ENCODE results near the gene CA10.
A peak's percentile ranks its signal among the peaks of the same experiment; 100 is the strongest.

Gene CA10

GRCh38 chr17:51855806-51856205, 302.7 kb downstream of the CA10 start:
- no peak for ATAC-seq

- ATAC-seq = no peak
Observed at GRCh38 chr17:51853857-51854256, 304.7 kb downstream of the CA10 start.

- no peak for ATAC-seq
Observed at GRCh38 chr17:51852603-51853002, 305.9 kb downstream of the CA10 start.

GRCh38 chr17:51850201-51850600, 308.3 kb downstream of the CA10 start:
- ATAC-seq = no peak

- no peak for ATAC-seq
Observed at GRCh38 chr17:51848451-51848850, 310.1 kb downstream of the CA10 start.

- no peak for ATAC-seq
Observed at GRCh38 chr17:51846566-51846965, 311.9 kb downstream of the CA10 start.

- ATAC-seq = no peak
Observed at GRCh38 chr17:51845776-51846175, 312.7 kb downstream of the CA10 start.

- ATAC-seq = no peak
Observed at GRCh38 chr17:51842763-51843162, 315.8 kb downstream of the CA10 start.

GRCh38 chr17:51841669-51842068, 316.8 kb downstream of the CA10 start:
- no peak for ATAC-seq

- no peak for ATAC-seq
Observed at GRCh38 chr17:51840688-51841087, 317.8 kb downstream of the CA10 start.

- ATAC-seq = no peak
Observed at GRCh38 chr17:51833620-51834019, 324.9 kb downstream of the CA10 start.

- ATAC-seq = no peak
Observed at GRCh38 chr17:51833045-51833444, 325.5 kb downstream of the CA10 start.

GRCh38 chr17:51830886-51831285, 327.6 kb downstream of the CA10 start:
- no peak for ATAC-seq

GRCh38 chr17:51830451-51830850, 328.1 kb downstream of the CA10 start:
- no peak for ATAC-seq

- ATAC-seq = no peak
Observed at GRCh38 chr17:51828901-51829300, 329.6 kb downstream of the CA10 start.

- no peak for ATAC-seq
Observed at GRCh38 chr17:51827140-51827539, 331.4 kb downstream of the CA10 start.

GRCh38 chr17:51820766-51821165, 337.7 kb downstream of the CA10 start:
- no peak for ATAC-seq

GRCh38 chr17:51820252-51820651, 338.3 kb downstream of the CA10 start:
- ATAC-seq = peak; percentile 69 to 75

- peak; percentile 17 to 27 for ATAC-seq
Observed at GRCh38 chr17:51819341-51820219, 338.9 kb downstream of the CA10 start.

- no peak for ATAC-seq
Observed at GRCh38 chr17:51818777-51819176, 339.7 kb downstream of the CA10 start.

- no peak for ATAC-seq
Observed at GRCh38 chr17:51817955-51818354, 340.6 kb downstream of the CA10 start.

- ATAC-seq = no peak
Observed at GRCh38 chr17:51817117-51817516, 341.4 kb downstream of the CA10 start.

GRCh38 chr17:51815097-51815496, 343.4 kb downstream of the CA10 start:
- no peak for ATAC-seq

GRCh38 chr17:51814521-51814920, 344.0 kb downstream of the CA10 start:
- ATAC-seq = no peak

- no peak for ATAC-seq
Observed at GRCh38 chr17:51813784-51814174, 344.7 kb downstream of the CA10 start.
